Gastrocnemius medialis (tissue), 4 donors: Measurements from ENCODE around the gene TUBB6. TPM values are rescaled to one million over a fixed set of nuclear protein-coding genes. Genes with fewer than 3 reads are reported as not detected.

Source experiments
- ATAC-seq, 2 donors: fragments of 150-250 bp; one replicate each; pipeline ENCODE4 v1.9.1; 2016
- DNase-seq, 2 donors: peaks; one replicate each; pipeline ENCODE4 v3.0.0-alpha.2; 2019
- H3K27ac ChIP-seq, 4 donors: fragments of 200-600 bp; sonication (generic); 1 replicate in 1 of 4; 2 replicates in 3 of 4; pipeline ENCODE4 v1.5.1; 2016 to 2018; ENCODE audit warnings: mild to moderate bottlenecking in 2 of 4, moderate library complexity in 1 of 4
- H3K27me3 ChIP-seq, 3 donors: fragments of 200-600 bp; sonication (generic) in 2 of 3; 1 replicate in 1 of 3; 2 replicates in 2 of 3; pipeline versions ENCODE4 v1.5.1 to v1.6.0; 2016 to 2019; ENCODE audit warnings: mild to moderate bottlenecking in 1 of 3, moderate library complexity in 1 of 3
- H3K36me3 ChIP-seq, 2 donors: fragments of 200-600 bp; sonication (generic) in 1 of 2; one replicate each; pipeline ENCODE4 v1.5.1; 2017 to 2018
- H3K4me1 ChIP-seq, 2 donors: fragments of 200-600 bp; sonication (generic) in 1 of 2; one replicate each; pipeline ENCODE4 v1.5.1; 2016 to 2017; ENCODE audit warnings: mild to moderate bottlenecking in 2 of 2
- H3K4me3 ChIP-seq, 4 donors: fragments of 200-600 bp; sonication (generic) in 3 of 4; 1 replicate in 1 of 4; 2 replicates in 3 of 4; pipeline ENCODE4 v1.5.1; 2016 to 2019; ENCODE audit warnings: mild to moderate bottlenecking in 2 of 4
- H3K9me3 ChIP-seq, 3 donors: fragments of 200-600 bp; sonication (generic) in 2 of 3; 1 replicate in 1 of 3; 2 replicates in 2 of 3; pipeline ENCODE4 v1.5.1; 2016 to 2019
- POLR2A ChIP-seq, 2 donors: fragments of 450-650 bp; IDR thresholded peaks; one replicate each; pipeline ENCODE4 v1.6.1; 2017; ENCODE audit warnings: antibody characterized with exemption in 2 of 2, mild to moderate bottlenecking in 2 of 2, moderate library complexity in 2 of 2
- in situ Hi-C, 4 donors: fragments of 200-750 bp; cut with MboI; loops; one replicate each; pipeline versions ENCODE4 v1.15.0 to v1.8.0; 2017; ENCODE audit warnings: low sequenced_read_pairs in 4 of 4
- intact Hi-C: fragments of 100-400 bp; cut with DNase I; formaldehyde crosslinking; loops from one replicate; pipeline ENCODE4 v1.15.1; 2023; ENCODE audit warnings: low total_unique reads
- total RNA-seq, 4 donors: library from RNA; depleted of rRNA; stranded (reverse); fragments of >200 nt; gene quantifications; one replicate each; pipeline versions ENCODE4 v1.1.0 to v1.2.3, GENCODE V29; 2016
- TF ChIP-seq, protein P1 (sequence below), 5 experiments: fragments of 450-650 bp in 3 of 5; fragments of 200-600 bp in 2 of 5; sonication (generic) in 2 of 5; IDR thresholded peaks in 4 of 5; conservative IDR thresholded peaks in 1 of 5; 1 replicate in 4 of 5; 2 replicates in 1 of 5; pipeline ENCODE4 v1.5.1; 2016 to 2019; ENCODE audit warnings: antibody characterized with exemption in 5 of 5, mild to moderate bottlenecking in 3 of 5, moderate library complexity in 3 of 5

The TUBB6 gene
- total RNA-seq, 4 donors from 2014 or later, result 6.3 to 29.7 (median 13.5) TPM

- Histone ChIP-seq H3K9me3 (no peaks in the 10 kb centered on the region), H3K27me3 (no peaks in the 10 kb centered on the region), H3K36me3 (peaks cover 0 to 50% of the 10 kb centered on the region in 2 donors), H3K27ac (no peak overlapping the region), H3K4me3 (no peak overlapping the region), H3K4me1 (peaks cover 22 to 31% of the 10 kb centered on the region in 2 donors)
- DNase-seq, result no peak
- no peak for TF ChIP-seq POLR2A (IDR thresholded peaks at IDR 0.05)
- TF ChIP-seq, protein P1, sequence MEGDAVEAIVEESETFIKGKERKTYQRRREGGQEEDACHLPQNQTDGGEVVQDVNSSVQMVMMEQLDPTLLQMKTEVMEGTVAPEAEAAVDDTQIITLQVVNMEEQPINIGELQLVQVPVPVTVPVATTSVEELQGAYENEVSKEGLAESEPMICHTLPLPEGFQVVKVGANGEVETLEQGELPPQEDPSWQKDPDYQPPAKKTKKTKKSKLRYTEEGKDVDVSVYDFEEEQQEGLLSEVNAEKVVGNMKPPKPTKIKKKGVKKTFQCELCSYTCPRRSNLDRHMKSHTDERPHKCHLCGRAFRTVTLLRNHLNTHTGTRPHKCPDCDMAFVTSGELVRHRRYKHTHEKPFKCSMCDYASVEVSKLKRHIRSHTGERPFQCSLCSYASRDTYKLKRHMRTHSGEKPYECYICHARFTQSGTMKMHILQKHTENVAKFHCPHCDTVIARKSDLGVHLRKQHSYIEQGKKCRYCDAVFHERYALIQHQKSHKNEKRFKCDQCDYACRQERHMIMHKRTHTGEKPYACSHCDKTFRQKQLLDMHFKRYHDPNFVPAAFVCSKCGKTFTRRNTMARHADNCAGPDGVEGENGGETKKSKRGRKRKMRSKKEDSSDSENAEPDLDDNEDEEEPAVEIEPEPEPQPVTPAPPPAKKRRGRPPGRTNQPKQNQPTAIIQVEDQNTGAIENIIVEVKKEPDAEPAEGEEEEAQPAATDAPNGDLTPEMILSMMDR (IDR thresholded peaks at IDR 0.05 in 4 of 5, conservative IDR thresholded peaks at IDR 0.05 in 1 of 5), result no peak
- ATAC-seq, result no peak
- in situ Hi-C loops, result no loop called here
- intact Hi-C loops, result no loop called here
Measured at GRCh38 chr18:12334863-12335262, 26.8 kb downstream of the TUBB6 start.

GRCh38 chr18:12335503-12335902, 27.5 kb downstream of the TUBB6 start:
- in situ Hi-C loops (no loop called here), intact Hi-C loops (no loop called here)
- no peak overlapping the region for H3K27ac ChIP-seq
- no peak overlapping the region for H3K4me3 ChIP-seq
- peaks cover 0 to 50% of the 10 kb centered on the region in 2 donors for H3K36me3 ChIP-seq
- TF ChIP-seq, protein P1 (IDR thresholded peaks at IDR 0.05 in 4 of 5, conservative IDR thresholded peaks at IDR 0.05 in 1 of 5), result no peak
- no peak for TF ChIP-seq POLR2A (IDR thresholded peaks at IDR 0.05)
- DNase-seq (no peak), ATAC-seq (no peak)
- H3K9me3 ChIP-seq, result no peaks in the 10 kb centered on the region
- peaks cover 22 to 31% of the 10 kb centered on the region in 2 donors for H3K4me1 ChIP-seq
- H3K27me3 ChIP-seq, result no peaks in the 10 kb centered on the region

- Histone ChIP-seq H3K4me1 (peaks cover 22 to 31% of the 10 kb centered on the region in 2 donors), H3K27me3 (no peaks in the 10 kb centered on the region)
- in situ Hi-C loops, result no loop called here
Measured at GRCh38 chr18:12336171-12336613, 28.2 kb downstream of the TUBB6 start.

GRCh38 chr18:12336887-12337286, 28.8 kb downstream of the TUBB6 start:
- no peak for DNase-seq
- H3K27ac ChIP-seq, result peak overlapping the region in 3 of 4 donors; percentile 2 to 75 (median 22)
- no peaks in the 10 kb centered on the region for H3K9me3 ChIP-seq
- ATAC-seq, result peak in 1 of 2 donors; percentile 90
- H3K4me1 ChIP-seq, result peaks cover 22 to 31% of the 10 kb centered on the region in 2 donors
- no peak for TF ChIP-seq POLR2A (IDR thresholded peaks at IDR 0.05)
- TF ChIP-seq, protein P1 (IDR thresholded peaks at IDR 0.05 in 4 of 5, conservative IDR thresholded peaks at IDR 0.05 in 1 of 5), result no peak
- H3K27me3 ChIP-seq, result no peaks in the 10 kb centered on the region
- no peak overlapping the region for H3K4me3 ChIP-seq
- H3K36me3 ChIP-seq, result peaks cover 0 to 61% of the 10 kb centered on the region in 2 donors
- intact Hi-C loops, result no loop called here
- in situ Hi-C loops, result no loop called here

More at GRCh38 chr18:12336171-12336613, 28.2 kb downstream of the TUBB6 start:
- peaks cover 0 to 55% of the 10 kb centered on the region in 2 donors for H3K36me3 ChIP-seq
- H3K9me3 ChIP-seq, result no peaks in the 10 kb centered on the region
- H3K27ac ChIP-seq, result peak overlapping the region in 3 of 4 donors; percentile 2 to 75 (median 22)
- no peak for ATAC-seq
- DNase-seq, result no peak
- no peak for TF ChIP-seq POLR2A (IDR thresholded peaks at IDR 0.05)
- TF ChIP-seq, protein P1 (IDR thresholded peaks at IDR 0.05 in 4 of 5, conservative IDR thresholded peaks at IDR 0.05 in 1 of 5), result no peak
- intact Hi-C loops, result no loop called here
- H3K4me3 ChIP-seq, result no peak overlapping the region

DNA sequence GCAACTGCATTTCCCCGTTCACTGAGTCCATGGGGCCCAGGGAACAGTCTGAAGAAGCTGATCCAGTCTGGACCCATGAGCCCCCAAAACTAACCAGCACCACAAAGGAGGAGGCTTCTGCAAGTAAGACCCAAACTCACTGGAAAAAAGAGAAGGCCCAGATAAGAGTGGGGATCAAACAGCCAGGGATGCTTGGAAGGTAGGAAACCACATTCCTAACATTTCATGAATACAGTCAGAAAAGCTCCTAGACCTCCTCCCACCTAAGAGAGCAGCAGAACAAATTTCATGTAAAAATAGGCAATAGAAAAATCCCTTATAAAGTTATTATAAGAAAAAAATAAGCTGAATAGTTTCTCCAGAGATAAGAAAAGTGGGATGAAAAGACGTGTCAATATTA, 30.3 kb downstream of the TUBB6 start:
- TF ChIP-seq, protein P1 (IDR thresholded peaks at IDR 0.05 in 4 of 5, conservative IDR thresholded peaks at IDR 0.05 in 1 of 5), result no peak
- TF ChIP-seq POLR2A (IDR thresholded peaks at IDR 0.05), result no peak
- no peak for ATAC-seq
- peaks cover 22 to 31% of the 10 kb centered on the region in 2 donors for H3K4me1 ChIP-seq
- H3K4me3 ChIP-seq, result no peak overlapping the region
- DNase-seq, result no peak
- intact Hi-C loops (no loop called here), in situ Hi-C loops (no loop called here)
- H3K27me3 ChIP-seq, result no peaks in the 10 kb centered on the region
- H3K9me3 ChIP-seq, result no peaks in the 10 kb centered on the region
- H3K27ac ChIP-seq, result peak overlapping the region; percentile 46 to 75 (median 62)
- H3K36me3 ChIP-seq, result peaks cover 0 to 74% of the 10 kb centered on the region in 2 donors
